ENCODE data around the gene IL16. TPM values are rescaled to one million over a fixed set of nuclear protein-coding genes. Genes with fewer than 3 reads are reported as not detected.

IL16 gene
- total RNA-seq, 2 experiments from 2014 or later = 118 to 144 TPM

GRCh38 chr15:81279621-81280485 is 83.2 kb downstream of the IL16 start:
- Mint-ChIP-seq H3K36me3 (peaks cover 16% of the 10 kb centered on the region), H3K27ac (no peak overlapping the region), H3K9me3 (ENCODE audit: low read depth) (peaks cover 8% of the 10 kb centered on the region), H3K27me3 (no peaks in the 10 kb centered on the region), H3K4me1 (peaks cover 15% of the 10 kb centered on the region), H3K4me3 (no peak overlapping the region)
- CTCF ChIA-PET = interaction anchor here (0.7 to 6.6 kb wide), 5 partner anchors 13 to 55 kb away, joined by 3 to 77 read pairs (median 4); no protein-coding TSS in a partner anchor
- no peak for ATAC-seq
- DNase-seq = no peak

GRCh38 chr15:81280696-81281455 is 84.2 kb downstream of the IL16 start:
- Mint-ChIP-seq H3K36me3 (peaks cover 16% of the 10 kb centered on the region), H3K4me3 (no peak overlapping the region), H3K4me1 (peaks cover 15% of the 10 kb centered on the region), H3K9me3 (ENCODE audit: low read depth) (peaks cover 8% of the 10 kb centered on the region), H3K27ac (no peak overlapping the region), H3K27me3 (no peaks in the 10 kb centered on the region)
- DNase-seq (no peak), ATAC-seq (no peak)
- CTCF ChIA-PET = interaction anchor here (0.7 to 6.6 kb wide), 7 partner anchors 11 to 54 kb away, joined by 3 to 77 read pairs (median 4); no protein-coding TSS in a partner anchor

GRCh38 chr15:81281456-81281735 is 84.7 kb downstream of the IL16 start:
- H3K36me3 Mint-ChIP-seq = peaks cover 16% of the 10 kb centered on the region

GRCh38 chr15:81281766-81282605 is 85.3 kb downstream of the IL16 start:
- Mint-ChIP-seq H3K27me3 (no peaks in the 10 kb centered on the region), H3K9me3 (ENCODE audit: low read depth) (peaks cover 5% of the 10 kb centered on the region), H3K4me1 (peaks cover 24% of the 10 kb centered on the region), H3K4me3 (no peak overlapping the region), H3K36me3 (peaks cover 14% of the 10 kb centered on the region), H3K27ac (no peak overlapping the region)
- ATAC-seq (no peak), DNase-seq (no peak)
- CTCF ChIA-PET = interaction anchor here (1.1 to 2.6 kb wide), 3 partner anchors 10 to 16 kb away, joined by 3 to 10 read pairs (median 3); no protein-coding TSS in a partner anchor

More at GRCh38 chr15:81281456-81281735, 84.7 kb downstream of the IL16 start:
- CTCF ChIA-PET = interaction anchor here (1.1 to 2.6 kb wide), 2 partner anchors 11 to 15 kb away, joined by 3 to 10 read pairs; no protein-coding TSS in a partner anchor
- Mint-ChIP-seq H3K27ac (no peak overlapping the region), H3K4me3 (no peak overlapping the region), H3K27me3 (no peaks in the 10 kb centered on the region), H3K9me3 (ENCODE audit: low read depth) (peaks cover 8% of the 10 kb centered on the region), H3K4me1 (peaks cover 18% of the 10 kb centered on the region)
- DNase-seq (no peak), ATAC-seq (no peak)

GRCh38 chr15:81282606-81282895 is 85.9 kb downstream of the IL16 start:
- Mint-ChIP-seq H3K27me3 (no peaks in the 10 kb centered on the region), H3K4me1 (peaks cover 27% of the 10 kb centered on the region), H3K27ac (no peak overlapping the region), H3K9me3 (ENCODE audit: low read depth) (peaks cover 4% of the 10 kb centered on the region), H3K4me3 (no peak overlapping the region), H3K36me3 (peaks cover 13% of the 10 kb centered on the region)
- DNase-seq (no peak), ATAC-seq (no peak)
- CTCF ChIA-PET = interaction anchor here (1.1 to 2.6 kb wide), 3 partner anchors 10 to 16 kb away, joined by 3 to 10 read pairs (median 6); no protein-coding TSS in a partner anchor

- no peak overlapping the region for H3K27ac Mint-ChIP-seq
- CTCF ChIA-PET = interaction anchor here (1.1 to 2.6 kb wide), 5 partner anchors 9 to 53 kb away, joined by 3 to 10 read pairs (median 6); no protein-coding TSS in a partner anchor
- H3K9me3 Mint-ChIP-seq (ENCODE audit: low read depth) = peaks cover 4% of the 10 kb centered on the region
Measured at GRCh38 chr15:81282911-81283310, 86.2 kb downstream of the IL16 start.

GRCh38 chr15:81284256-81285031 is 87.8 kb downstream of the IL16 start:
- ATAC-seq (no peak), DNase-seq (peak; percentile 11)
- CTCF ChIA-PET = interaction anchor here (1.4 to 2.2 kb wide), 2 partner anchors 10 to 52 kb away, joined by 6 to 7 read pairs; no protein-coding TSS in a partner anchor
- Mint-ChIP-seq H3K4me3 (no peak overlapping the region), H3K9me3 (ENCODE audit: low read depth) (no peaks in the 10 kb centered on the region), H3K36me3 (peaks cover 7% of the 10 kb centered on the region), H3K4me1 (peaks cover 30% of the 10 kb centered on the region), H3K27ac (no peak overlapping the region), H3K27me3 (no peaks in the 10 kb centered on the region)

More at GRCh38 chr15:81282911-81283310, 86.2 kb downstream of the IL16 start:
- Mint-ChIP-seq H3K36me3 (peaks cover 12% of the 10 kb centered on the region), H3K27me3 (no peaks in the 10 kb centered on the region), H3K4me1 (peaks cover 29% of the 10 kb centered on the region), H3K4me3 (no peak overlapping the region)
- DNase-seq (no peak), ATAC-seq (no peak)

GRCh38 chr15:81285461-81285860 is 88.8 kb downstream of the IL16 start:
- Mint-ChIP-seq H3K27ac (no peak overlapping the region), H3K27me3 (no peaks in the 10 kb centered on the region), H3K4me1 (peaks cover 31% of the 10 kb centered on the region), H3K9me3 (ENCODE audit: low read depth) (no peaks in the 10 kb centered on the region), H3K36me3 (peaks cover 7% of the 10 kb centered on the region), H3K4me3 (no peak overlapping the region)
- DNase-seq (peak; percentile 21), ATAC-seq (no peak)
- CTCF ChIA-PET = interaction anchor here (0.8 to 1.9 kb wide), 2 partner anchors 15 to 19 kb away, joined by 3 to 11 read pairs; no protein-coding TSS in a partner anchor

GRCh38 chr15:81286621-81287121 is 90.0 kb downstream of the IL16 start:
- ATAC-seq (peak; percentile 87), DNase-seq (no peak)
- Mint-ChIP-seq H3K9me3 (ENCODE audit: low read depth) (no peaks in the 10 kb centered on the region), H3K27ac (peak overlapping the region; percentile 59), H3K36me3 (peaks cover 7% of the 10 kb centered on the region), H3K4me1 (peaks cover 40% of the 10 kb centered on the region), H3K27me3 (no peaks in the 10 kb centered on the region), H3K4me3 (peak overlapping the region; percentile 11)
- CTCF ChIA-PET = interaction anchor here (0.9 to 2.6 kb wide), 8 partner anchors 8 to 51 kb away, joined by 3 to 17 read pairs (median 4); partner anchors contain the start of gene STARD5

- ATAC-seq (no peak), DNase-seq (no peak)
- Mint-ChIP-seq H3K9me3 (ENCODE audit: low read depth) (no peaks in the 10 kb centered on the region), H3K36me3 (peaks cover 7% of the 10 kb centered on the region), H3K27me3 (no peaks in the 10 kb centered on the region), H3K4me1 (peaks cover 53% of the 10 kb centered on the region), H3K4me3 (no peak overlapping the region), H3K27ac (peak overlapping the region; percentile 0)
- CTCF ChIA-PET = interaction anchor here (2.2 to 2.6 kb wide), 2 partner anchors 10 to 13 kb away, joined by 5 to 17 read pairs; no protein-coding TSS in a partner anchor
Measured at GRCh38 chr15:81288040-81288439, 91.4 kb downstream of the IL16 start.

- CTCF ChIA-PET = no interaction called here
- peaks cover 59% of the 10 kb centered on the region for H3K4me1 Mint-ChIP-seq
- no peak overlapping the region for H3K4me3 Mint-ChIP-seq
Measured at GRCh38 chr15:81288616-81289015, 91.9 kb downstream of the IL16 start.

GRCh38 chr15:81289910-81290309 is 93.2 kb downstream of the IL16 start:
- Mint-ChIP-seq H3K4me1 (peaks cover 69% of the 10 kb centered on the region), H3K27me3 (no peaks in the 10 kb centered on the region), H3K4me3 (no peak overlapping the region), H3K36me3 (peaks cover 7% of the 10 kb centered on the region), H3K27ac (no peak overlapping the region), H3K9me3 (ENCODE audit: low read depth) (no peaks in the 10 kb centered on the region)
- CTCF ChIA-PET = interaction anchor here (1.1 to 7.7 kb wide), 4 partner anchors 11 to 23 kb away, joined by 3 to 60 read pairs (median 20); no protein-coding TSS in a partner anchor
- no peak for ATAC-seq
- no peak for DNase-seq

More at GRCh38 chr15:81288616-81289015, 91.9 kb downstream of the IL16 start:
- ATAC-seq = no peak
- Mint-ChIP-seq H3K9me3 (ENCODE audit: low read depth) (no peaks in the 10 kb centered on the region), H3K36me3 (peaks cover 7% of the 10 kb centered on the region), H3K27me3 (no peaks in the 10 kb centered on the region), H3K27ac (no peak overlapping the region)
- no peak for DNase-seq
